HCT116 (cell line): ENCODE results near the gene PLAGL1.

Experiments
- CEBPB ChIP-seq: IDR thresholded peaks from 2 replicates; pipeline ENCODE4 v1.6.1; 2012; ENCODE audit warnings: low read depth
- CTCF ChIP-seq, 3 experiments: fragments of 200-600 bp in 1 of 3; sonication (generic) in 1 of 3; IDR thresholded peaks in 2 of 3; conservative IDR thresholded peaks in 1 of 3; 2 replicates each; pipeline ENCODE4 v1.5.1; 2012 to 2017; ENCODE audit warnings: low read depth in 2 of 3, low read length in 2 of 3, antibody characterized with exemption in 1 of 3, borderline replicate concordance in 1 of 3, control low read depth in 1 of 3, mild to moderate bottlenecking in 1 of 3, mixed read lengths in 1 of 3, mixed run types in 1 of 3, moderate library complexity in 1 of 3; ENCODE audit not compliant: insufficient read depth in 1 of 3
- EGR1 ChIP-seq: IDR thresholded peaks from 2 replicates; pipeline ENCODE4 v1.6.1; 2012; ENCODE audit warnings: low read depth
- EZH2 ChIP-seq: fragments of 200-600 bp; sonication (generic); IDR thresholded peaks from 2 replicates; pipeline ENCODE4 v1.6.1; 2017; ENCODE audit warnings: antibody characterized with exemption, mixed run types
- EZH2phosphoT487 ChIP-seq: fragments of 200-600 bp; IDR thresholded peaks from 2 replicates; pipeline ENCODE4 v1.6.1; 2018; ENCODE audit warnings: antibody characterized with exemption, borderline replicate concordance
- JUND ChIP-seq: IDR thresholded peaks from 2 replicates; pipeline ENCODE4 v1.6.1; 2012
- MAX ChIP-seq: IDR thresholded peaks from 2 replicates; pipeline ENCODE4 v1.6.1; 2012
- POLR2A ChIP-seq: IDR thresholded peaks from 2 replicates; pipeline ENCODE4 v1.7.0; 2011; ENCODE audit warnings: borderline replicate concordance; ENCODE audit not compliant: insufficient read depth, insufficient read length; ENCODE audit errors: extremely low read depth
- POLR2AphosphoS5 ChIP-seq: IDR thresholded peaks from 2 replicates; pipeline ENCODE4 v1.6.1; 2011; ENCODE audit warnings: mild to moderate bottlenecking, low read depth, low read length, moderate library complexity
- RAD21 ChIP-seq: IDR thresholded peaks from 2 replicates; pipeline ENCODE4 v1.6.1; 2012; ENCODE audit warnings: low read depth, mild to moderate bottlenecking
- SP1 ChIP-seq: IDR thresholded peaks from 2 replicates; pipeline ENCODE4 v1.6.1; 2012; ENCODE audit warnings: low read depth
- TF ChIP-seq, protein P1 (sequence below): IDR thresholded peaks from 2 replicates; pipeline ENCODE4 v1.6.1; 2011; ENCODE audit warnings: mild to moderate bottlenecking, low read length, moderate library complexity; ENCODE audit not compliant: insufficient replicate concordance; ENCODE audit errors: extremely low read depth

GRCh38 chr6:143934331-143934730 lies 73.7 kb downstream of the PLAGL1 start:
- no peak for TF ChIP-seq MAX
- TF ChIP-seq EZH2phosphoT487 = no peak
- no peak for TF ChIP-seq JUND
- no peak for TF ChIP-seq POLR2A
- TF ChIP-seq CTCF (IDR thresholded peaks at IDR 0.05 in 2 of 3, conservative IDR thresholded peaks at IDR 0.05 in 1 of 3; ENCODE audit: borderline replicate concordance in 1 of 3, insufficient read depth in 1 of 3, low read depth in 2 of 3, low read length in 2 of 3) = no peak
- no peak for TF ChIP-seq POLR2AphosphoS5
- TF ChIP-seq RAD21 = no peak
- TF ChIP-seq, protein P1, sequence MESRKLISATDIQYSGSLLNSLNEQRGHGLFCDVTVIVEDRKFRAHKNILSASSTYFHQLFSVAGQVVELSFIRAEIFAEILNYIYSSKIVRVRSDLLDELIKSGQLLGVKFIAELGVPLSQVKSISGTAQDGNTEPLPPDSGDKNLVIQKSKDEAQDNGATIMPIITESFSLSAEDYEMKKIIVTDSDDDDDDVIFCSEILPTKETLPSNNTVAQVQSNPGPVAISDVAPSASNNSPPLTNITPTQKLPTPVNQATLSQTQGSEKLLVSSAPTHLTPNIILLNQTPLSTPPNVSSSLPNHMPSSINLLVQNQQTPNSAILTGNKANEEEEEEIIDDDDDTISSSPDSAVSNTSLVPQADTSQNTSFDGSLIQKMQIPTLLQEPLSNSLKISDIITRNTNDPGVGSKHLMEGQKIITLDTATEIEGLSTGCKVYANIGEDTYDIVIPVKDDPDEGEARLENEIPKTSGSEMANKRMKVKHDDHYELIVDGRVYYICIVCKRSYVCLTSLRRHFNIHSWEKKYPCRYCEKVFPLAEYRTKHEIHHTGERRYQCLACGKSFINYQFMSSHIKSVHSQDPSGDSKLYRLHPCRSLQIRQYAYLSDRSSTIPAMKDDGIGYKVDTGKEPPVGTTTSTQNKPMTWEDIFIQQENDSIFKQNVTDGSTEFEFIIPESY = no peak
- no peak for TF ChIP-seq CEBPB
- TF ChIP-seq EZH2 = no peak
- TF ChIP-seq SP1 = no peak
- no peak for TF ChIP-seq EGR1
